Endometrial microvascular endothelial cells (primary cell): ENCODE results near the gene C19orf81. TPM values are rescaled to one million over a fixed set of nuclear protein-coding genes. Genes with fewer than 3 reads are reported as not detected.
"Not testable (repeated sequence)": the region's sequence is repeated elsewhere in the genome, so short reads cannot be mapped to it uniquely, and the experiment has no call there.

Experiments used
- in situ Hi-C: cut with HindIII; loops from 2 replicates; pipeline ENCODE4 v1.10.0; 2017; ENCODE audit warnings: low sequenced_read_pairs, low pct_unique_long_range_greater_than_20kb; ENCODE audit errors: inconsistent ontology term
- total RNA-seq: library from RNA; depleted of rRNA; stranded (reverse); fragments of >200 nt; gene quantifications from one replicate; pipeline ENCODE4 v1.2.3, GENCODE V29; 2015; ENCODE audit errors: inconsistent ontology term

Gene C19orf81
- 2.0 TPM for total RNA-seq

DNA sequence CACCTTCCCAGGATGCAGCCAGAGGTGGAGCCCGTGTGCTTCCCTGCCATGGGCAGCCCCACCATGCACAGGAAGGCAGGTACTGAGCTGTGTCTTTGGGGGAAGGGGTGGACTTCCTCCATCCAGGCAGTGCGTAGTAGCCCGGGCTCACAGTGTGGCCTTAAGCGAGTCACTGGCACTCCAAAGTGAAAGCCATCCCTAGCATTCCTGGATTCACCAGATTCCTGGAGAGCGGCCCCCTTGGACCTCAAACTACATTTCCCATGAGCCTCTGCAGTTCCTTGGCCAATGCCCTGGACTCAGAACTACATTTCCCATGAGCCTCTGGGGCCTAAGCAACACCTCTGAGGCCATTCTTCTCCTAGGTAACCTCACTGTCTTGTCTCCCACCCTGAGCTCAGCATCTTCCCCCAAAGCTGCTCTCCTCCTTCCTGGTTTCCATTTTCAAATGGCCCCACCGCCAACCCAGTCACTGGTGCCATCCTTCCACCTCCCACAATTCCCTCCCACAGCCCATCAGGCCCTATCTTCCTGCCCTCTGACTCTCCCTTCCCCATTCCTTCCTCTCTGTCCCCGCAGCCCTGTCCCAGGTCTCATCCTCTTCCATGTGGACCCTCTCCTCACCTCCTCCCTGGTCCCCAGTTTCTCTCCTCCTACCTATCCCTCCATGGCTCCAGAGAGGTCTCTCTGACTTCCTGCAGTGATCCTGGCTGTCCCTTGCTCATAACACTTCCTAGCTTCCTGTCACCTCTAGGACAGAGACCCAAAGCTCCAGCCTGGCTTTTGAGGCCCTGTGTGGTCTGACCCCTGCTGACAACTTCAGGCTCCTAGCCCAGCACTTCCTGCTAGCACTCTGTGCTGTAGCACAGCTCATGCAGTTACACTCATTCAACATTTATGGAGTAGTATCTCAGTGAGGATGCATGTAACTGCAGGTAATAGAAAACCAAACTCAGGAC is at the start of gene C19orf81:
Gene C19orf81 (plus strand): TSS at position 13 of the 959 bp plus-strand sequence. CDS start 0 bp downstream, at position 13.
- in situ Hi-C loops = no loop called here

DNA sequence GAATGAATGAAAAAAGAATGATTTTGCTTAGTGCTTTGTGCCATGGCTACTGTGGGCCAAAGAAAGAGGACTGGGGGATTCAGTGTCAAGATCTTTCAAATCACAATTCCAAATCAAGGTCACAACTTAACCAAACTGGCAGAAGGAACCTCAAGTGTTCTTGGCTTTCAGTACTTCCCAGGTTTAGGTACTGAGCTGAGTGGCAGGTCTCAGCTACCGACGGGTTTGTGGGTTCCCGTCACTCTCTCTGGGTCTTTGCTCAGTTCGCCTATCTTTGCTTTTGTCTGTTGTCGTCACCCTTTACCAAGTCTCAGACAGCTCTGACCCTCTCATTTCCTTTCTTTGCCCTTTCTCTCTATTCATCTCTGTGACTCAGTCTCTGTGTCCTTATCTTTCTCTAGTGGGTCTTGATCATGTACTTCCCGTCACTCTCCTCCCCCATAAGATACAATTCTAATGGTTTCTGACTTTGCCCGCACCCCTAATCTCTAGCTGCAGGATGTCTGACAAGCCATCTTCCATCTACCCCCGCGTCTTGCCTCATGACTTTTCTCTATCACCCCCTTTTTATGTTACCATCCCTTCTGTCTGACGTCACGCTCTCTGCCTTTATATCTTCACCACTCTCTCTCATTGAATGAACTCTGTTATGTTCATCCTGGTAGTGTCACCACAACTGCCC is 47.7 kb upstream of the C19orf81 start:
- in situ Hi-C loops = no loop called here

DNA sequence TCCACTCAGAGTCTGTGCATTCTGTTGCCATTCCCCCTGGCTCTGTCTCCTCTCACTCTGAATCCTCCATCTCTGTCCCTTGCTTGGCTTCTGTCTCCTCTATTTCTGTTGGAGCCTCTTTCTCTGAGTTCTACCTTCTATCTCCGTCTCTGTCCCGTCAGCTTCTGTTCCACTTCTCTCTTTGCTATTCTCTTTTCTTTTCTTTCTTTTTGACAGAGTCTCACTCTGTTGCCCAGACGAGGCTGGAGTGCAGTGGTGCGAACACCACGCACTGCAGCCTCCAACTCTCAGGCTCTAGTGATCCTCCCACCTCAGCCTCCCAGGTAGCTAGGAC is 47.2 kb upstream of the C19orf81 start:
- in situ Hi-C loops = no loop called here

DNA sequence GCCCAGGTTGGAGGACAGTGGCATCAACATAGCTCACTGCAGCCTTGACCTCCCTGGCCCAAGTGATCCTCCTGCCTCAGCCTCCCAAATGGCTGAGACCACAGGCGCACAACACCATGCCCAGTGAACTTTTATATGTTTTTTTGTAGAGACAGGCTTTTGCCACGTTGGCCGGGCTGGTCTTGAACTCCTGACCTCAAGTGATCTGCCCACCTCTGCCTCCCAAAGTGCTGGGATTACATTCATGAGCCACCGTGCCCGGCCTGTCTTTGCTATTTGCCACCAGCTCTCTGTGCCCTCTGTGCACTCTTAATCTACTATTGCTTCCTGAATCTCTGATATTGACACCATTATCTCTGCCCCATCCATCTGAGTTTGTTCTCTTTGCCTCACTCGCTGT is 46.7 kb upstream of the C19orf81 start:
- in situ Hi-C loops = no loop called here

DNA sequence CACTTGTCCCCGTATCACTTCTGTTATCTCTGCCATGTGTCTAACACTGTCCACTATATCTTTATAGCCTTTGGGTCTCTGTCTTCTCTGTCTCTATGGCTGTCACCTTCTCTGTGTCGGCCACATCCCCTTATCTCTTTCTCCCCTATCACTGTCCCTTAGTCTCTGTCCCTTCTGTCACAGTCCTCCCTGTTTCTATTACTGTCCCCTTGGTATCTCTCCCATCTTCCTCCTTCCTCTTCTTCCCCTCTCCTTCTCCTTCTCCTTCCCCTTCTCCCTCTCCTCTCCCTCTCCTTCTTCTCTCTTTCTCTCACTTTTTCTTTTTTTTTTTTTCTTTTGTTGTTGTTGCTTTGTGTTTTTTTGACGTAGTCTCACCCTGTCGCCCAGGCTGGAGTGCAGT is 46.3 kb upstream of the C19orf81 start:
- in situ Hi-C loops = no loop called here

DNA sequence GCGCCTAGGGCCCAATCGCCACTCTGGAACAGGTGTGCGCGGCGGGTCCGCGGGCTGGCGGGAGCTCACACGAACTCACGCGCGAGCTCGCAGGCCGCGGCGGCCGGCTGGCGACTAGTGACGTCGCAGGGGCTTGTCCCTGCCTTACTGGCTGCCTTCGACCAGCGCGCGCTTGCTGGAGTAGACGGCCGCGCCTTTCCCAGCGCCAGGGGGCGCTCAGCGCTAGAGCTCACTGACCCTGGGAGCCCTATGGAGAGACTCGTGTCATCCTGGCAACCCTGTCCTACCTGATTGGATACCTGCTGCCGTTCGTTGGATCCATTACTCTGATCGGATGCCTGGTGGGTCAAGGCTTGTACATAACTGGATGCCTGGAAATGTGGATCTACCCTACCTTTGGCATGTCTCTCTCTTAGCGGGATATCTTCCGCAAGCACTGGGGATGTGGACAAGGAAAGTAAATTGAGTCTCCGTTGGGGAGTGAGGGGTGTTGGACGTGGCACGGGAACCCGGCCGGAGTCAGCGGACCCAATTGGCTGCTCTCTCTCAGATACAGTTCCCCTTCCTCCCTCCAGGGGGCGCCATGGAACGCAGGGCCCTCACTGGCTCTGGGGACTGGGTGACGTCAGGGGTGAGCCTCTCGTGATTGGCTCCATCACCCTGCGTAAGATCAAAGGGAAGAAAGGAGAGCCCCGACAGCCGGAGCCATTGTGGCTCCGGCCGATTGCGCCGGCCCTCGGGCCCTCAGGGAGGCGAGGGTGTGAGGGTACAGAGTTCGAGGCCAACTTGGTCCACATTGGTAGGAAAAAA is 44.8 kb upstream of the C19orf81 start:
- in situ Hi-C loops = not testable (repeated sequence)

DNA sequence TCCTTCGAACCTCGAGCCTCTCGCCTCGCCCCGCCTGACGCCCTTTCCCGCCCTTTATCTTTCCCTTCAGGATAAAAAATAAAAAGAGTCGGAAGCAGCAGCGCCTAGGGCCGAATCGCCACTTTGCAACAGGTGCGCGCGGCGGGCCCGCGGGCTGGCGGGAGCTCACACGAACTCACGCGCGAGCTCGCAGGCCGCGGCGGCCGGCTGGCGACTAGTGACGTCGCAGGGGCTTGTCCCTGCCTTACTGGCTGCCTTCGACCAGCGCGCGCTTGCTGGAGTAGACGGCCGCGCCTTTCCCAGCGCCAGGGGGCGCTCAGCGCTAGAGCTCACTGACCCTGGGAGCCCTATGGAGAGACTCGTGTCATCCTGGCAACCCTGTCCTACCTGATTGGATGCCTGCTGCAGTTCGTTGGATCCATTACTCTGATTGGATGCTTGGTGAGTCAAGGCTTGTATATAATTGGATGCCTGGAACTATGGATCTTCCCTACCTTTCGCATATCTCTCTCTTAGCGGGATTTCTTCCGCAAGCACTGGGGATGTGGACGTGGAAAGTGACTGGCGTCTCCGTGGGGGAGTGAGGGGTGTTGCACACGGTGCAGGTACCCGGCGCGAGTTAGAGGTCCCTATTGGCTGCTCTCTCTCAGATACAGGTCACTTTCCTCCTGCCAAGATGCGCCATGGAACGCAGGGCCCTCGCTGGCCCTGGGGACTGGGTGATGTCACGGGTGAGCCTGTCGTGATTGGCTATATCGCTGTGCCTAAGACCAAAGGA is 43.0 kb upstream of the C19orf81 start:
- in situ Hi-C loops = not testable (repeated sequence)

DNA sequence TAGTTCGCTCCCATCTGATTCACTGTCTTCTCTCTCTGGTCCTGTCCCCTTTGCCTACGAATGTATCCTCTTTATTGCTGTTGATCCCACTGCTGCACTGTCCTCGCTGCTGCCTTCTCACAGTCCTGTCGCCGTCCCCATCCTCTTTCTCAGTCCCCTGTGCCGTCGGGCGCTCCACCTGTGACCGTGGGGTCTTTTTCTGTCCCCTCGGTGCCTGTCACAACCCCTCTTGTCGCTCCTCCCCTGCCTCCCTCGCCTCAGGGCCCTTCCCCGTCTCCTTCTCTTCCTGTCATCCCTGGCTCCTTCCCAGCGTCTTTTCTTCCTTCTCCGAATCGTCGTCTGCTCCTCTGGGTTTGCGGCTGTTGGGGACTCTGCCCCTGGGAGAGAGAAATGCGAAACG is 41.9 kb upstream of the C19orf81 start:
- in situ Hi-C loops = no loop called here

DNA sequence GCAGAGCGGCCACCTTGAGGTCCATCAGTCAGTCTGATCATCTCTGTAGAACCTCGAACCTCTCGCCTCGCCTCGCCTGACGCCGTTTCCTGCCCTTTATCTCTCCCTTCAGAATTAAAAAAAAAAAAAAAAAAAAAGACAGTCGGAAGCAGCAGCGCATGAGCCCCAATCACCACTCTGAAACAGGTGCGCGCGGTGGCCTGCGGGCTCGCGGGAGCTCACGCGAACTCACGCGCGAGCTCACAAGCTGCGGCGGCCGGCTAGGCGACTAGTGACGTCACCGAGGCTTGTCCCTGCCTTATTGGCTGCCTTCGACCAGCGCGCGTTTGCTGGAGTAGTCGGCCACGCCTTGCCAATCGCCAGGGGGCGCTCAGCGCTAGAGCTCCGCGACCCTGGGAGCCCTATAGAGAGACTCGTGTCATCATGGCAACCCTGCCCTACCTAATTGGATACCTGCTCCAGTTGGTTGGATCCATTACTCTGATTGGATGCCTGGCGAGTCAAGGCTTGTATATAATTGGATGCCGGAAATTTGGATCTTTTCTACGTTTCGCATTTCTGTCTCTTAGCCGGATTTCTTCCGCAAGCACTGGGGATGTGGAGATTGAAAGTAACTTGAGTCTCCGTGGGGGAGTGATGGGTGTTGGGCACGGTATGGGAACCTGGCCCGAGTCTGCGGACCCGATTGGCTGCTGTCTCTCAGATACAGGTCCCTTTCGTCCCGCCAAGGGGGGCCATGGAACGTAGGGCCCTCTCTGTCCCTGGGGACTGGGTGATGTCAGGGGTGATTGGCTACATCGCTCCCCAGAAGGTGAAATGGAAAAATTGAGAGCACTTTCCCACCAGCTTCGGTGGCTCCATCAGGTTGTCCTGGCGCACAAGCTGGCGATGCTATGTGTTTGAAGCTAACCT is 41.1 kb upstream of the C19orf81 start:
- in situ Hi-C loops = no loop called here

DNA sequence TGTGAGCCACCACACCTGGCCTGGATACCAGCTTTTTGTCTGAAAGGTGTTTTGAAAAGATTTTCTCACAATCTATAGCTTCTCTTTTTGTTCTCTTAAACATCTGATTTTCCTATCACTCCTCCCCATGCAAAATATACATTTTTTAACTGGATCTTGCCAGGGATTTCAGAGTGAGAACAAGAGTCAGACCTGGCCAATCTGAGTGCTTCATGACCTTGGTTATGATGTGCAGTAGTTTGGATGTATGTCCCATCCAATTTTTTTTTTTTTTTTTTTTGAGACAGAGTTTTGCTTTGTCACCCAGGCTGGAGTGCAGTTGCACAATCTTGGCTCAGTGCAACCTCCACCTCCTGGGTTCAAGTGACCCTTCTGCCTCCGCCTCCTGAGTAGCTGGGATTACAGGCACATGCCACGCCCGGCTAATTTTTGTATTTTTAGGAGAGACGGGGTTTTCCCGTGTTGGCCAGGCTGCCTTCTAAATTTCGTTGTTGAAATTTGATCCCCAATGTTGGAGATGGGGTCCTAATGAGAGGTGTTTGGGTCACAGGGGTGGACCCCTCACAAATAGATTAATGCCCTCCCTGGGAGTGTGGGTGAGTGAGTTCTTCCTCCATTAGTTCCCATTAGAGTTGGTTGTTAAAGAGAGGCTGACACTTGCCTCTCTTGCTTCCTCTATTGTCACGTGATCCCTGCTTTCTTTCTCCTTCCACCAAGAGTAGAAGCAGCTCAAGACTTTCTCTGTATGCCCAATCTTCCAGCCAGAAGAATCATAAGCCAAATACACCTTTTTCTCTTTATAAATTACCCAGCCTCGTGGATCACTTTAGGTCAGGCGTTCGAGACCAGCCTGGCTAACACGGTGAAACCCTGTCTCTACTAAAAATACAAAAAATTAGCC is 36.5 kb upstream of the C19orf81 start:
- in situ Hi-C loops = not testable (repeated sequence)

DNA sequence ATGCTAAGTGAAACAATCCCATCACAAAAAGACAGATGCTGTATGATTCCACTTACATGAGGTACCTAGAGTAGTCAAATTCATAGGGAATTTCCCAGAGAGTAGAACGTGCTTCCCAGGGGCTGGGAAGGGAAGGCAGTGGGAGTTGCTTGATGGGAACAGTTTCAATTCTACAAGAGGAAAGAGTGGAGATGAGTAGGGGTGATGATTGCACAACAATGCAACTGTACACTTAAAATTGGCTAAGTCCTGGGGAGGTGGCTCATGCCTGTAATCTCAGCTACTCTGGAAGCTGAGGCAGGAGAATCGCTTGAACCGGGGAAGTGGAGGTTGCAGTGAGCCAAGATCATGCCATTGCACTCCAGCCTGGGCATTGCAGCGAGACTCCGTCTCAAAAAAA is 30.9 kb upstream of the C19orf81 start:
- in situ Hi-C loops = not testable (repeated sequence)

DNA sequence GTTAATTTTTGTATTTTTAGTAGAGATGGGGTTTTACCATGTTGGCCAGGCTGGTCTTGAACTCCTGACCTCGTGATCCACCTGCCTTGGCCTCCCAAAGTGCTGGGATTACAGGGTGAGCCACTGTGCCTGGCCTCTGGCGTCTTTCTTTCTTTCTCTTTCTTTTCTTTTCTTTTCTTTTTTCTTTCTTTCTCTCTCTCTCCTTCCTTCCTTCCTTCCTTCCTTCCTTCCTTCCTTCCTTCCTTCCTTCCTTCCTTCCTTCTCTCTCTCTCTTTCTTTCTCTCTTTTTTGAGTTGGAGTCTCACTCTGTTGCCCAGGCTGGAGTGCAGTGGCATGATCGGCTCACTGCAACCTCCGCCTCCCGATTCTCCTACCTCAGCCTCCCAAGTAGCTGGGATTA is 30.1 kb upstream of the C19orf81 start:
- in situ Hi-C loops = not testable (repeated sequence)

DNA sequence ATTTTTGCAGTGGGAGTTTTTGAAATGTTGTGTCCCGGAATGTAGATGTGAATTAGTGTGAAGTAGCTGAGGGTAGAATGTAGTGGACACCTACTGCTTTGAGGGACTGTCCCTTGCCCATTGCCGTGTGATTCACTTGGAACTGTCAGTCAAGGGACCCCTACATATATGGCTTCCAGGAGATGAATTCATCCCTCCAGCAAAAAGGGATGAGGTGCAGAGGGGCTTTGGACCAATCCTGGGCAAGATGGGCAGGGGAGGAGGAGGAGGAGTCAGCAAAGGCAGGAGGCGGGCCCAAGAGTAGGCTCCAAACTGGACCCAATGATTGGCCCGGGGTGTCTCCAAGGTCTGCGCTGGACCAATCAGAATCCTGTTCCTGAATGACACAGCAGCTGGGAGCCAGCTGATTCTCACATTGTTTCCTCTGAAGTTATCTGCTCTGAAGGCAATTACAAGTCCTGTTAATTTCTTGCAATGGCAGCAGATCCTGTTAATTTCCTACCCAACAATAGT is 28.8 kb upstream of the C19orf81 start:
- in situ Hi-C loops = not testable (repeated sequence)

DNA sequence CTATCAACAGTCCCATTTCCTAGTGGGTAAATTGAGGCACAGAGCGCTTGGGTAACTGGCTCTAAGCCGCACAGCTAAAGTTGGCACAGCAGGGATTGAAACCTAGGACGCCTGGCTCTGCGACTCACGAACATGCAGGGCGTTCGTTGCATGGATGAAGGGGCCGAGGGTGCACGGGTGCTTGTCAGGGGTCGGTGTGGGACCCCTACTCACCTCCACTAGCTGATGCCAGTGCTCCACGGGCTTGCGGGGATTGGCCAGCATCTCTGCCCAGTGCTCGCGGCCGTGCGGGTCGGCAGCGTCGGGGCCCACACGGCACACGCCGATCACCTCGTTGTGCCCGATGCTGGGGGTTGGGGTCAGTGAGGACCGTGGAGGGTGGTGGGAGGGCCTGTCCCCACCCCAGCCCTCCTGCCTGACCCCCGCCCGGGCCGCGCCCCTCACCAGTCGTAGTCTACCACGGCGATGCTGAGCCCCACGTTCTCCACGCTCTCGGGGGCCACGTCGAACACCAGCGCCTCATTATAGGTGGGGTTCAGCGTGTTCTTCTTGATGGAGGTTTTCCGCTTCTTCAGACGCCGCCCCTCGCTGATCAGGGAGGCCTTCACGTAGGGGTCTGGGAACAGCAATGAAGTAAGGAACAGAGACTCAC is 24.2 kb upstream of the C19orf81 start:
- in situ Hi-C loops = no loop called here

DNA sequence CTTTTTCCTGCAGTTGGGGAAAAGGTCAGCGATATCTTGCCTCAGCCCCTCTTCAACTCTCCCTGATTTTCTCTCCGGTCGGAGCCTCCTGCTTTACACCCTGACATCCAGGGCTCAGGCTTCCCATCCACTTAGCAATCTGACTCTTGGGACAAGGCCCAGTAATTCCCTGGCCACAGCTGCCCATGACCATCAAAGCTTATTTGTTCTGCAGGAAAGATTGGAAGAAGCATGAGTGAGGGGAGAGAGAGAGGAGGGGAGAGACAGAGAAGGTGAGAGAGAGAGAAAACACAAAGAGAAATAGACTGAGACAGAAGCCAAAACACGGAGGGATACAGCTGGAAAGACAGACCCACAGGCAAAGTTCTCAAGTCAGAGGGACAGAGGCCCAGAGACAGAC is 23.2 kb upstream of the C19orf81 start:
- in situ Hi-C loops = no loop called here

DNA sequence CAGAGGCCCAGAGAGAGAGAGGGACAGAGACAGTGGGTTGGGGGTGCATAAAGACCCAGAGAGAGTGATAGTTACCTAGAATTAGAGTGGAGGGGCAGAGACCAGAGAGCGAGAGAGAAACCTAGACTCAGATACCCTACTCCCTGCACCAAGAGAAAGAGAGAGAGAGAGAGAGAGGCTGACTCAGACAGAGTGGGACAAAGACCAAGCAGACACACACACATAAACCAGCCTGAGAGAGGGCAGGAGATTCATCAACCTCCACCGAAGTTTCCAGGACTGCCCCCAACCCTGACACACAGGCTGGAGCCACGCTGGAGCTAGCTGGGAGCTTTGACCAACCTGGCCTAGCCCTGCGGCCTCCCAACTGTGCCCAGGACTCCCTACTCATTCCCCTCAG is 22.4 kb upstream of the C19orf81 start:
- in situ Hi-C loops = no loop called here
